Right cardiac atrium (tissue), 5 donors: ENCODE results near the gene CCRL2. TPM values are rescaled to one million over a fixed set of nuclear protein-coding genes. Genes with fewer than 3 reads are reported as not detected.

Source experiments
- ATAC-seq, 2 donors: fragments of 200-7000 bp; cut with Tn5 transposase; one replicate each; pipeline versions ENCODE4 v1.8.0 to v1.9.1; 2020; ENCODE audit warnings: moderate library complexity in 2 of 2, mild to moderate bottlenecking in 1 of 2
- DNase-seq, 3 donors: peaks; one replicate each; pipeline ENCODE4 v3.0.0-alpha.2; 2020
- H3K27ac ChIP-seq: one replicate; pipeline ENCODE4 v1.5.1; 2013; ENCODE audit warnings: mild to moderate bottlenecking, low read length, control low read depth, moderate library complexity
- H3K27me3 ChIP-seq: one replicate; pipeline ENCODE4 v1.6.1; 2013; ENCODE audit not compliant: control insufficient read depth, insufficient read depth
- H3K4me1 ChIP-seq: one replicate; pipeline ENCODE4 v1.6.1; 2013; ENCODE audit warnings: low read length; ENCODE audit not compliant: control insufficient read depth, insufficient read depth
- H3K4me3 ChIP-seq: one replicate; pipeline ENCODE4 v1.5.1; 2013; ENCODE audit warnings: low read length, control low read depth
- H3K9me3 ChIP-seq: one replicate; pipeline ENCODE4 v1.6.1; 2013; ENCODE audit warnings: low read length; ENCODE audit not compliant: control insufficient read depth
- WGBS: extraction: QIAGEN DNeasy Blood & Tissue Kit; methylation state at CpG from one replicate; pipeline ENCODE4 v1.1.7; 2013; 5-methylcytosine and 5-hydroxymethylcytosine counted together
- intact Hi-C, 4 donors: fragments of 100-400 bp; cut with DNase I; formaldehyde crosslinking; loops; one replicate each; pipeline versions ENCODE4 v1.11.0 to v1.14.0; 2022 to 2023
- polyA plus RNA-seq: library from polyadenylated mRNA; stranded (reverse); fragments of 200-250 nt; gene quantifications from one replicate; pipeline ENCODE4 v1.2.3, GENCODE V29; 2013
- total RNA-seq, 4 donors: library from RNA; stranded (reverse); fragmentation: NEBNext Ultra II Directional; extraction: Animal tissue kit (Norgen Biotek cat#: 25700); gene quantifications; one replicate each; pipeline ENCODE4 v1.2.1, GENCODE V29; 2021
- donor health status: healthy with polysubstance abuse.
- donor health status: DM: no; HTN: yes; CAD: no.
- donor health status: DM: no; HTN: no; CAD: no.
- donor health status: DM: no; HTN: yes; CAD: no; lungs with severe emphysema.
- donor health status: DM: yes; HTN: yes; CAD: no.

Gene CCRL2
- total and polyA plus RNA-seq, 5 donors, result 1.4 to 3.1 (median 2.3) TPM

GRCh38 chr3:46369151-46369550, 37.9 kb upstream of the CCRL2 start:
- DNase-seq, result no peak
- no peak for ATAC-seq
- intact Hi-C loops, result loop anchor here in 1 of 4 donors (10.0 kb wide), 1 partner anchor 94 kb away; no protein-coding TSS in a partner anchor
- WGBS, result 90% methylated on average over 4 of the region's 4 CpGs
- H3K4me1 ChIP-seq, result no peaks in the 10 kb centered on the region
- no peak overlapping the region for H3K27ac ChIP-seq
- no peak overlapping the region for H3K4me3 ChIP-seq
- no peaks in the 10 kb centered on the region for H3K27me3 ChIP-seq
- H3K9me3 ChIP-seq, result no peaks in the 10 kb centered on the region

- DNase-seq, result no peak
- intact Hi-C loops, result loop anchor here in 3 of 4 donors (10.0 kb wide), 3 partner anchors 95 to 435 kb away; no protein-coding TSS in a partner anchor
- Histone ChIP-seq H3K4me3 (no peak overlapping the region), H3K27ac (no peak overlapping the region), H3K27me3 (no peaks in the 10 kb centered on the region), H3K9me3 (no peaks in the 10 kb centered on the region), H3K4me1 (no peaks in the 10 kb centered on the region)
- ATAC-seq, result no peak
- WGBS, result 72% methylated on average over 6 of the region's 6 CpGs
Measured at GRCh38 chr3:46369675-46370132, 37.4 kb upstream of the CCRL2 start.

GRCh38 chr3:46370839-46371518, 36.1 kb upstream of the CCRL2 start, which contains the start of gene CCR5:
CCR5 (plus strand) TSS chr3:46370946; CDS start chr3:46372903, 1,957 bp downstream.
- DNase-seq, result no peak
- no peak for ATAC-seq
- WGBS, result 43% methylated on average over 5 of the region's 5 CpGs
- intact Hi-C loops, result loop anchor here in 2 of 4 donors (10.0 kb wide), 2 partner anchors 286 to 436 kb away; no protein-coding TSS in a partner anchor
- no peaks in the 10 kb centered on the region for H3K4me1 ChIP-seq
- H3K4me3 ChIP-seq, result no peak within 1 kb of the TSS
- no peaks in the 10 kb centered on the region for H3K27me3 ChIP-seq
- H3K27ac ChIP-seq, result no peak within 1 kb of the TSS
- no peaks in the 10 kb centered on the region for H3K9me3 ChIP-seq

GRCh38 chr3:46371519-46372340, 35.3 kb upstream of the CCRL2 start:
- 74% methylated on average over 10 of the region's 10 CpGs for WGBS
- H3K4me1 ChIP-seq, result no peaks in the 10 kb centered on the region
- no peaks in the 10 kb centered on the region for H3K9me3 ChIP-seq
- DNase-seq, result no peak
- no peak for ATAC-seq
- H3K27me3 ChIP-seq, result no peaks in the 10 kb centered on the region
- intact Hi-C loops, result loop anchor here in 2 of 4 donors (10.0 kb wide), 2 partner anchors 287 to 437 kb away; no protein-coding TSS in a partner anchor
- no peak overlapping the region for H3K27ac ChIP-seq
- H3K4me3 ChIP-seq, result no peak overlapping the region

GRCh38 chr3:46372492-46373359, 34.3 kb upstream of the CCRL2 start:
- no peaks in the 10 kb centered on the region for H3K27me3 ChIP-seq
- WGBS, result 85% methylated on average over 9 of the region's 9 CpGs

GRCh38 chr3:46374755-46375154, 32.3 kb upstream of the CCRL2 start:
- H3K9me3 ChIP-seq, result no peaks in the 10 kb centered on the region
- no peak for ATAC-seq
- H3K27ac ChIP-seq, result no peak overlapping the region
- 76% methylated on average over 3 of the region's 3 CpGs for WGBS
- DNase-seq, result no peak
- no peaks in the 10 kb centered on the region for H3K4me1 ChIP-seq
- H3K4me3 ChIP-seq, result no peak overlapping the region
- H3K27me3 ChIP-seq, result no peaks in the 10 kb centered on the region
- intact Hi-C loops, result loop anchor here in 2 of 4 donors (10.0 kb wide), 2 partner anchors 290 to 440 kb away; no protein-coding TSS in a partner anchor

More at GRCh38 chr3:46372492-46373359, 34.3 kb upstream of the CCRL2 start:
- H3K27ac ChIP-seq, result no peak overlapping the region
- DNase-seq, result no peak
- intact Hi-C loops, result loop anchor here in 2 of 4 donors (10.0 kb wide), 2 partner anchors 288 to 438 kb away; no protein-coding TSS in a partner anchor
- no peak overlapping the region for H3K4me3 ChIP-seq
- no peaks in the 10 kb centered on the region for H3K9me3 ChIP-seq
- no peaks in the 10 kb centered on the region for H3K4me1 ChIP-seq
- no peak for ATAC-seq

GRCh38 chr3:46375218-46375617, 31.8 kb upstream of the CCRL2 start:
- WGBS, result 75% methylated on average over 2 of the region's 2 CpGs
- Histone ChIP-seq H3K4me1 (no peaks in the 10 kb centered on the region), H3K27me3 (no peaks in the 10 kb centered on the region), H3K9me3 (no peaks in the 10 kb centered on the region), H3K27ac (no peak overlapping the region), H3K4me3 (no peak overlapping the region)
- DNase-seq (no peak), ATAC-seq (no peak)
- intact Hi-C loops, result loop anchor here in 2 of 4 donors (10.0 kb wide), 2 partner anchors 290 to 440 kb away; no protein-coding TSS in a partner anchor

- no peaks in the 10 kb centered on the region for H3K9me3 ChIP-seq
- no peak overlapping the region for H3K27ac ChIP-seq
- intact Hi-C loops, result loop anchor here in 2 of 4 donors (10.0 kb wide), 2 partner anchors 291 to 441 kb away; no protein-coding TSS in a partner anchor
- DNase-seq (no peak), ATAC-seq (no peak)
- H3K4me1 ChIP-seq, result no peaks in the 10 kb centered on the region
- no peak overlapping the region for H3K4me3 ChIP-seq
- 18% methylated on average over 2 of the region's 2 CpGs for WGBS
- no peaks in the 10 kb centered on the region for H3K27me3 ChIP-seq
Measured at GRCh38 chr3:46375814-46376213, 31.2 kb upstream of the CCRL2 start.

GRCh38 chr3:46378426-46378942, 28.6 kb upstream of the CCRL2 start:
- H3K27me3 ChIP-seq, result no peaks in the 10 kb centered on the region

More at GRCh38 chr3:46378426-46378942, 28.6 kb upstream of the CCRL2 start:
- peak; percentile 66 to 83 (median 83) for DNase-seq
- no peak overlapping the region for H3K4me3 ChIP-seq
- no peak overlapping the region for H3K27ac ChIP-seq
- peak in 1 of 2 donors; percentile 58 for ATAC-seq
- intact Hi-C loops, result loop anchor here in 2 of 4 donors (10.0 kb wide), 2 partner anchors 294 to 444 kb away; no protein-coding TSS in a partner anchor
- H3K4me1 ChIP-seq, result no peaks in the 10 kb centered on the region
- 48% methylated on average over 8 of the region's 8 CpGs for WGBS
- no peaks in the 10 kb centered on the region for H3K9me3 ChIP-seq
